K562 (cell line): ENCODE results near the gene C5orf24. TPM values are rescaled to one million over a fixed set of nuclear protein-coding genes. Genes with fewer than 3 reads are reported as not detected.

Experiments
- ATAC-seq: fragments of 200-7000 bp; cut with Tn5 transposase; 3 replicates; pipeline ENCODE4 v1.9.1; 2020; ENCODE audit warnings: moderate library complexity
- BruUV-seq: library from RNA; stranded (reverse); fragments of 400-500 nt; replicated peaks from 2 replicates; lab custom pipeline; 2021; lab: Mats Ljungman, UMichigan
- CTCF ChIA-PET: fragments of 300-600 bp; formaldehyde crosslinking; extraction: SDS; loops from one replicate; lab custom pipeline; 2021; ENCODE audit warnings: low intra/inter-chr PET ratio; lab: Yijun Ruan, JAX
- POLR2A ChIA-PET: fragments of 300-600, 350-650 bp; sonication (Branson Sonifier 250); formaldehyde crosslinking; extraction: SDS; loops from one replicate; lab custom pipeline; 2021; ENCODE audit warnings: antibody characterized with exemption, inconsistent platforms; lab: Yijun Ruan, JAX
- DNase-seq, 4 experiments: peaks; one replicate each; pipeline versions ENCODE4 v3.0.0 to v3.0.0-alpha.2; 2011 to 2018; ENCODE audit warnings: low spot score in 3 of 4, mixed read lengths in 3 of 4; ENCODE audit errors: extremely low read depth in 1 of 4
- FAIRE-seq: peaks from 2 replicates; lab custom pipeline; 2011; peaks lifted over from hg19 to GRCh38; lab: Jason Lieb, UNC
- H2AFZ ChIP-seq: 2 replicates; pipeline ENCODE4 v1.6.0; 2011; ENCODE audit warnings: low read depth, low read length, control low read depth, inconsistent platforms
- H3K27ac ChIP-seq: fragments of 200-600 bp; 3 replicates; pipeline ENCODE4 v1.8.0; 2011; ENCODE audit warnings: low read depth, mild to moderate bottlenecking, control low read depth, inconsistent platforms, low read length, moderate library complexity, mixed read lengths; ENCODE audit errors: extremely low read depth
- H3K27me3 ChIP-seq, 2 experiments: fragments of 300-600 bp in 1 of 2; 2 replicates in 1 of 2; 3 replicates in 1 of 2; pipeline versions ENCODE4 v1.6.0 to v1.8.0; 2011; ENCODE audit warnings: inconsistent platforms in 2 of 2, low read length in 2 of 2, mild to moderate bottlenecking in 1 of 2, mixed read lengths in 1 of 2, moderate library complexity in 1 of 2; ENCODE audit not compliant: control insufficient read depth in 2 of 2, insufficient read depth in 2 of 2
- H3K36me3 ChIP-seq: fragments of 300-600 bp; 3 replicates; pipeline ENCODE4 v1.8.0; 2011; ENCODE audit warnings: mild to moderate bottlenecking, low read length, inconsistent platforms; ENCODE audit not compliant: control insufficient read depth, insufficient read depth
- H3K4me1 ChIP-seq, 2 experiments: fragments of 200-600 bp in 1 of 2; replicated peaks in 1 of 2; 2 replicates in 1 of 2; 3 replicates in 1 of 2; pipeline versions ENCODE4 v1.5.1 to v1.8.0; 2011; ENCODE audit warnings: inconsistent platforms in 2 of 2, low read length in 2 of 2, mild to moderate bottlenecking in 1 of 2, mixed read lengths in 1 of 2, moderate library complexity in 1 of 2; ENCODE audit not compliant: control insufficient read depth in 2 of 2, insufficient read depth in 2 of 2
- H3K4me2 ChIP-seq: 2 replicates; pipeline ENCODE4 v1.6.1; 2011; ENCODE audit warnings: low read length, control low read depth, inconsistent platforms, mixed read lengths; ENCODE audit not compliant: insufficient read depth
- H3K4me3 ChIP-seq: fragments of 200-600 bp; sonication (generic), shearing (Covaris generic); 2 replicates; pipeline ENCODE4 v1.5.1; 2016; ENCODE audit warnings: control low read depth, inconsistent platforms
- H3K79me2 ChIP-seq: fragments of 200-600 bp; 3 replicates; pipeline ENCODE4 v1.8.0; 2011; ENCODE audit warnings: low read length, inconsistent platforms; ENCODE audit not compliant: control insufficient read depth, insufficient read depth
- H3K9ac ChIP-seq, 2 experiments: 2 replicates each; pipeline versions ENCODE4 v1.6.0 to v1.6.1; 2011; ENCODE audit warnings: low read depth in 2 of 2, low read length in 2 of 2, control low read depth in 1 of 2, inconsistent platforms in 1 of 2, mild to moderate bottlenecking in 1 of 2, mixed read lengths in 1 of 2; ENCODE audit not compliant: insufficient read depth in 1 of 2
- H3K9me1 ChIP-seq: one replicate; pipeline ENCODE4 v1.6.0; 2011; ENCODE audit warnings: inconsistent platforms, mild to moderate bottlenecking, low read length, moderate library complexity; ENCODE audit not compliant: control insufficient read depth, insufficient read depth
- H3K9me3 ChIP-seq: replicated peaks from 2 replicates; pipeline ENCODE4 v1.5.1; 2011; ENCODE audit warnings: low read depth, low read length, inconsistent platforms; ENCODE audit not compliant: control insufficient read depth, insufficient read depth
- H4K20me1 ChIP-seq: replicated peaks from 2 replicates; pipeline ENCODE4 v1.6.1; 2011; ENCODE audit warnings: low read length, inconsistent platforms, mixed read lengths; ENCODE audit not compliant: control insufficient read depth, insufficient read depth
- ARID2 ChIP-seq: fragments of 450-650 bp; IDR thresholded peaks from 2 replicates; pipeline ENCODE4 v1.6.1; 2017; ENCODE audit warnings: antibody characterized with exemption, mild to moderate bottlenecking
- C11orf30 ChIP-seq: fragments of 450-650 bp; IDR thresholded peaks from 2 replicates; pipeline ENCODE4 v1.6.1; 2016; ENCODE audit warnings: low read depth, mild to moderate bottlenecking
- MAFF ChIP-seq: IDR thresholded peaks from 2 replicates; pipeline ENCODE4 v1.6.1; 2012; ENCODE audit warnings: low read length, improper control_type of control experiment
- MLX ChIP-seq, 2 experiments: fragments of 450-650 bp in 1 of 2; sonication (generic) in 1 of 2; formaldehyde crosslinking; conservative IDR thresholded peaks; 2 replicates each; pipeline versions ENCODE4 v1.4.0 to v1.8.1; 2020 to 2022; ENCODE audit warnings: mild to moderate bottlenecking in 1 of 2, missing genetic modification reagents in 1 of 2
- SIRT6 ChIP-seq: IDR thresholded peaks from one replicate; pipeline ENCODE4 v1.6.1; 2012; ENCODE audit warnings: low read depth, mild to moderate bottlenecking, control low read depth, inconsistent platforms, low read length, moderate library complexity
- TBL1XR1 ChIP-seq, 2 experiments: IDR thresholded peaks; 2 replicates each; pipeline ENCODE4 v1.6.1; 2012; ENCODE audit warnings: improper control_type of control experiment in 2 of 2, low read length in 2 of 2, mild to moderate bottlenecking in 1 of 2
- ZNF316 ChIP-seq: fragments of 450-650 bp; IDR thresholded peaks from 2 replicates; pipeline ENCODE4 v1.6.1; 2016
- ZNF511 ChIP-seq: sonication (generic); formaldehyde crosslinking; IDR thresholded peaks from 2 replicates; pipeline ENCODE4 v1.8.0; 2022; ENCODE audit warnings: mild to moderate bottlenecking, missing genetic modification reagents
- WGBS: fragments of 100-300 bp; shearing (Covaris generic); methylation state at CpG from one replicate; pipeline ENCODE4 v1.1.6; 2016; ENCODE audit warnings: low coverage, mixed read lengths; ENCODE audit not compliant: insufficient coverage; ENCODE audit errors: missing lambda C conversion rate; 5-methylcytosine and 5-hydroxymethylcytosine counted together
- in situ Hi-C: fragments of 300-500 bp; cut with MboI; formaldehyde crosslinking; loops from 4 replicates; pipeline ENCODE4 v1.15.0; 2018; ENCODE audit warnings: inconsistent platforms, mixed read lengths
- intact Hi-C: fragments of 100-400 bp; cut with micrococcal nuclease; formaldehyde crosslinking; loops from 2 replicates; pipeline ENCODE4 v1.14.2; 2022
- polyA plus RNA-seq, 8 experiments: library from polyadenylated mRNA; depleted of rRNA in 4 of 8; stranded (reverse) in 5 of 8; unstranded in 3 of 8; fragments of >200 nt; fragmentation: Nextera tagmentation in 2 of 8; fragmentation: Illumina TruSeq in 1 of 8; extraction: Ambion mirVana in 2 of 8; extraction: Trizol in 1 of 8; gene quantifications; 2 replicates each; pipeline versions ENCODE4 v1.2.1 to v1.2.3, GENCODE V29; 2011 to 2014; ENCODE audit warnings: inconsistent platforms in 1 of 8, missing spikeins in 1 of 8
- total RNA-seq, 7 experiments: library from RNA; depleted of rRNA in 6 of 7; stranded (reverse); fragments of >200 nt in 6 of 7; fragmentation: Illumina TruSeq in 2 of 7; extraction: Trizol in 2 of 7; gene quantifications; 2 replicates each; pipeline versions ENCODE4 v1.2.1 to v1.2.3, GENCODE V29; 2011 to 2021; ENCODE audit warnings: low replicate concordance in 1 of 7

Gene C5orf24
- total and polyA plus RNA-seq, 9 of the 15 experiments (the other 6 are each of a cell fraction or from before 2014, with no cell fraction given), result 8.9 to 38.6 (median 28.4) TPM

GRCh38 chr5:134893748-134894505 is 48.2 kb downstream of the C5orf24 start:
- no peaks in the 10 kb centered on the region for H3K9me3 ChIP-seq
- no peaks in the 10 kb centered on the region; a peak in 1 of 5 replicates for H3K27me3 ChIP-seq
- H3K27ac ChIP-seq, result no peak overlapping the region
- CTCF ChIA-PET, result no interaction called here
- in situ Hi-C loops (no loop called here), intact Hi-C loops (no loop called here)
- H2AFZ ChIP-seq, result no peak overlapping the region
- POLR2A ChIA-PET, result interaction anchor here (0.6 to 1.6 kb wide), 3 partner anchors 8 to 53 kb away, joined by 3 to 7 read pairs (median 4); partner anchors contain the start of gene PCBD2
- DNase-seq (no peak), FAIRE-seq (no peak), ATAC-seq (no peak)
- no peak for TF ChIP-seq MAFF
- TF ChIP-seq TBL1XR1 (IDR thresholded peaks at IDR 0.05; ENCODE audit: low read length in 2 of 2), result no peak
- TF ChIP-seq ZNF511 (CRISPR knock-in tag), result no peak
- peak; percentile 21; the same call in 1 of the 2 replicates for TF ChIP-seq C11orf30
- TF ChIP-seq MLX (CRISPR knock-in tag; conservative IDR thresholded peaks at IDR 0.05), result no peak
- no peak for TF ChIP-seq ARID2
- peak; percentile 41; the same call in 1 of the 2 replicates for TF ChIP-seq ZNF316
- no peak for TF ChIP-seq SIRT6
- H3K79me2 ChIP-seq, result no peaks in the 10 kb centered on the region
- WGBS, result 65% methylated on average over 7 of the region's 7 CpGs
- BruUV-seq, result no TSS peak
- H3K4me2 ChIP-seq, result no peak overlapping the region
- no peaks in the 10 kb centered on the region for H4K20me1 ChIP-seq
- H3K9me1 ChIP-seq, result no peaks in the 10 kb centered on the region
- no peaks in the 10 kb centered on the region for H3K4me1 ChIP-seq
- H3K9ac ChIP-seq, result no peak overlapping the region
- H3K36me3 ChIP-seq, result no peaks in the 10 kb centered on the region
- no peak overlapping the region for H3K4me3 ChIP-seq
